ENCODE results near the gene BICC1.

DNA sequence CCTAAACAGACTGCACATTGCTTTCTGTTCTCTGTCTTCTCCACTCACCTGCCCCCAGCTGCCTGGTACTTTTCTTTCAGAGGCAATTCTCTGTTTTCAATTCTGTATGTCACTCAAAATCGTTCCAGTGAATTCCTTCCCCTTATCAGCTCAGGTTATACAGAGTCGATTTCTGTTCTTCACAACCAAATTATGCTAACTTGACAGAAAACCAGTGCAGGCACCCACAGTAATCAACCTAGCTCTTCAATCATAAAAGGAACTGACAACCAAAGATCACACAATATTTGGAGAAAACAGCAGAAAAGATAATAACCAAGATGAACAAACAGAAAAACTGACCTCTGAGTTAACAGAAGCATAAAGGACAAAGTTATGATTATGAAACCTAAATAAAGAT is 360.5 kb downstream of the BICC1 start:
- TF ChIP-seq CTCF (conservative IDR thresholded peaks at IDR 0.05 in 1 of 2, IDR thresholded peaks at IDR 0.05 in 1 of 2; ENCODE audit: extremely low read depth in 1 of 2, insufficient read depth in 1 of 2, low read depth in 1 of 2, low read length in 2 of 2) (no peak), EZH2 (IDR thresholded peaks at IDR 0.05; ENCODE audit: borderline replicate concordance, low read length) (no peak)
